H7 (cell line): ENCODE results near the gene CCDC148. TPM values are rescaled to one million over a fixed set of nuclear protein-coding genes. Genes with fewer than 3 reads are reported as not detected.

Experiments used
- DNase-seq: peaks from one replicate; pipeline ENCODE4 v3.0.0; 2012
- H3K27me3 ChIP-seq: 2 replicates; pipeline ENCODE4 v1.6.0; 2011; ENCODE audit warnings: mild to moderate bottlenecking, low read length; ENCODE audit not compliant: control insufficient read depth, insufficient read depth
- H3K36me3 ChIP-seq: replicated peaks from 2 replicates; pipeline ENCODE4 v1.5.1; 2011; ENCODE audit warnings: low read length; ENCODE audit not compliant: control insufficient read depth, insufficient read depth
- H3K4me3 ChIP-seq: 2 replicates; pipeline ENCODE4 v1.5.1; 2011; ENCODE audit warnings: low read depth, mild to moderate bottlenecking, control low read depth, low read length, moderate library complexity; ENCODE audit not compliant: insufficient read depth
- total RNA-seq: library from RNA; depleted of rRNA; stranded (reverse); fragments of >200 nt; shearing (Covaris generic); gene quantifications from 2 replicates; pipeline ENCODE4 v1.2.3, GENCODE V29; 2014; rRNA removed

Gene CCDC148
- 0.07 and 0.48 TPM in 2 replicates for total RNA-seq

GRCh38 chr2:158456309-158457066 is at the start of gene CCDC148, which contains the start of gene PKP4:
TSS of gene CCDC148 (minus strand) at chr2:158456753. CDS start at chr2:158456439, 314 bp downstream.
TSS of gene PKP4 (plus strand) at chr2:158456952. CDS start at chr2:158533185, 76,233 bp downstream.
- Histone ChIP-seq H3K4me3 (peak within 1 kb of the TSS; percentile 90), H3K27me3 (no peaks in the 10 kb centered on the region)

GRCh38 chr2:158505448-158505934 is 48.9 kb upstream of the CCDC148 start:
- DNase-seq, result no peak
- Histone ChIP-seq H3K36me3 (no peaks in the 10 kb centered on the region), H3K4me3 (no peak overlapping the region), H3K27me3 (no peaks in the 10 kb centered on the region)

More at GRCh38 chr2:158456309-158457066, at the start of gene CCDC148, which contains the start of gene PKP4:
- DNase-seq, result peak; percentile 93
- no peaks in the 10 kb centered on the region for H3K36me3 ChIP-seq

GRCh38 chr2:158504088-158504487 is 47.5 kb upstream of the CCDC148 start:
- no peaks in the 10 kb centered on the region for H3K36me3 ChIP-seq
- DNase-seq, result no peak
- H3K27me3 ChIP-seq, result no peaks in the 10 kb centered on the region
- no peak overlapping the region for H3K4me3 ChIP-seq

- DNase-seq, result no peak
Observed at GRCh38 chr2:158502974-158503373, 46.4 kb upstream of the CCDC148 start.

GRCh38 chr2:158501301-158501700 is 44.7 kb upstream of the CCDC148 start:
- DNase-seq, result no peak
- Histone ChIP-seq H3K27me3 (no peaks in the 10 kb centered on the region), H3K4me3 (no peak overlapping the region), H3K36me3 (no peaks in the 10 kb centered on the region)

More at GRCh38 chr2:158502974-158503373, 46.4 kb upstream of the CCDC148 start:
- no peaks in the 10 kb centered on the region for H3K27me3 ChIP-seq
- H3K36me3 ChIP-seq, result no peaks in the 10 kb centered on the region
- H3K4me3 ChIP-seq, result no peak overlapping the region

- Histone ChIP-seq H3K27me3 (no peaks in the 10 kb centered on the region), H3K36me3 (no peaks in the 10 kb centered on the region), H3K4me3 (no peak overlapping the region)
- DNase-seq, result no peak
Observed at GRCh38 chr2:158500333-158500732, 43.8 kb upstream of the CCDC148 start.

GRCh38 chr2:158499383-158499782 is 42.8 kb upstream of the CCDC148 start:
- no peak for DNase-seq
- Histone ChIP-seq H3K4me3 (no peak overlapping the region), H3K36me3 (no peaks in the 10 kb centered on the region), H3K27me3 (no peaks in the 10 kb centered on the region)

- H3K36me3 ChIP-seq, result no peaks in the 10 kb centered on the region
- DNase-seq, result no peak
Observed at GRCh38 chr2:158498749-158499136, 42.2 kb upstream of the CCDC148 start.

GRCh38 chr2:158498043-158498748 is 41.6 kb upstream of the CCDC148 start:
- no peak for DNase-seq
- H3K4me3 ChIP-seq, result no peak overlapping the region
- H3K27me3 ChIP-seq, result no peaks in the 10 kb centered on the region
- H3K36me3 ChIP-seq, result no peaks in the 10 kb centered on the region

More at GRCh38 chr2:158498749-158499136, 42.2 kb upstream of the CCDC148 start:
- Histone ChIP-seq H3K27me3 (no peaks in the 10 kb centered on the region), H3K4me3 (no peak overlapping the region)

GRCh38 chr2:158497486-158497885 is 40.9 kb upstream of the CCDC148 start:
- Histone ChIP-seq H3K27me3 (no peaks in the 10 kb centered on the region), H3K4me3 (no peak overlapping the region), H3K36me3 (no peaks in the 10 kb centered on the region)
- no peak for DNase-seq

GRCh38 chr2:158496986-158497385 is 40.4 kb upstream of the CCDC148 start:
- DNase-seq, result no peak
- H3K36me3 ChIP-seq, result no peaks in the 10 kb centered on the region
- H3K27me3 ChIP-seq, result no peaks in the 10 kb centered on the region
- no peak overlapping the region for H3K4me3 ChIP-seq

GRCh38 chr2:158495175-158495574 is 38.6 kb upstream of the CCDC148 start:
- no peak overlapping the region for H3K4me3 ChIP-seq
- no peaks in the 10 kb centered on the region for H3K27me3 ChIP-seq
- H3K36me3 ChIP-seq, result no peaks in the 10 kb centered on the region
- DNase-seq, result no peak

GRCh38 chr2:158493458-158493857 is 36.9 kb upstream of the CCDC148 start:
- Histone ChIP-seq H3K36me3 (no peaks in the 10 kb centered on the region), H3K27me3 (no peaks in the 10 kb centered on the region), H3K4me3 (no peak overlapping the region)
- no peak for DNase-seq

GRCh38 chr2:158491072-158491471 is 34.5 kb upstream of the CCDC148 start:
- Histone ChIP-seq H3K27me3 (no peaks in the 10 kb centered on the region), H3K4me3 (no peak overlapping the region), H3K36me3 (no peaks in the 10 kb centered on the region)
- no peak for DNase-seq
